Activated T-cell treated with anti-CD3 and anti-CD28 coated beads for 48 hours (primary cell): Measurements from ENCODE around the gene DBX1.

Experiments
- DNase-seq: peaks from one replicate; pipeline ENCODE4 v3.0.0-alpha.2; 2020; ENCODE audit warnings: low read depth

Gene DBX1

DNA sequence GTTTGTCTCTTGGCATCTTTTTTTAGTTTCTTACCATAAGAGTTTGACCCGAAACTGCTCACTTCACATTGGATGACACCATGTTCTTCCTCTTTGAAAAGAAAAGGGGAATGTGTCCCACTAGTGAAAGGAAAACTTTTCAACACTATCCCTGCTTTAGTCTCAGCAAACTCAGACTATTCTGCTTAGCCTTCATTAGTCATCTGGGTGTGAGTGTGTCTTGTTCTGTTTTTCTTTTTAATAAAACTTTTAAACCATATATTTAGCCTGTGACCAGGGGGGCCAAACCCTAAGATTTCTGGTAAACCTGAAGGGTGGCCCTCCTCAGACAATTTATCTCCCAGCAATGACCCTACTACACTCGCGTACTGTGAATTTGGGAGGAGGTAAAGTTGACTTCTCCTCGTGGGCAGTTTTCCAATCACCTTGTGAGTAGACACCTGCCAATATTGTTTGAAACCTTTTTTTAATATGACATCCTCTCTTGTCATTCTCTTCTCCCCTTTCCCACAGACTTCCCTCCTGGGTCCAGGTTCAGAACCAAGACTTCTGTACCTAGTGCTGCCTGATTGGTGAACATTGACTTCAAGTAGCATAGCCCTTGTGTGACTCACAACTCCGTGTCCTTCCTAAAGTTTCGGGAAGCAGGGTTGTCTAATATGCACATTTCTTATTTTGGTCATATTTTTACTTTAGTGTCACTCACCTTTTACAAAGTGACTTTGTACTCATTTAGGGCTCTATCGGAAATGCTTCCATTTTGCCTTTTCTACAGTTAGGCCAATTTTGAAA is 39.9 kb downstream of the DBX1 start:
- no peak for DNase-seq

GRCh38 chr11:20119315-20119714 is 41.0 kb downstream of the DBX1 start:
- DNase-seq: no peak

DNA sequence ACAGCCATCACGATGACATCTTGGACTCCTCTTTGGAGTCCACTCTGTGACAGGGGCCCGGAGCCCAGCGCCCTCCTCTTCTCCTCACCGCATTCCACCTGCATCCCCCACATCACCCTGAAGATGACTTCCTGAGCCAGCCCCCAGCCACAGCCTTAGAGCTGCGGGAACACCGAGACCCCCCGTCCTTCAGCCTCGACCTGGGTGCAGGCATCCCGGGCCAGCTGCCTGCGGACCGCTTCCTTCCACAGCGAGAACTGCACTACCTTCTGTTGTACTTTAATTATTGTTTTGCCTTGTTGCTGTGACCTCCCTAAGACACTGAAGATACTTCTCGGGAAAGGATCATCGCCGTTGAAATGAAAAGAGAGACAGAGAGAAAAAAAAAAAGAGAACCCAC is 42.1 kb downstream of the DBX1 start:
- no peak for DNase-seq

- DNase-seq: no peak
Observed at GRCh38 chr11:20117291-20117690, 43.0 kb downstream of the DBX1 start.

GRCh38 chr11:20116825-20117224 is 43.5 kb downstream of the DBX1 start:
- DNase-seq: no peak

- no peak for DNase-seq
Observed at GRCh38 chr11:20114588-20114987, 45.7 kb downstream of the DBX1 start.

- DNase-seq: no peak
Observed at GRCh38 chr11:20113149-20113438, 47.2 kb downstream of the DBX1 start.

DNA sequence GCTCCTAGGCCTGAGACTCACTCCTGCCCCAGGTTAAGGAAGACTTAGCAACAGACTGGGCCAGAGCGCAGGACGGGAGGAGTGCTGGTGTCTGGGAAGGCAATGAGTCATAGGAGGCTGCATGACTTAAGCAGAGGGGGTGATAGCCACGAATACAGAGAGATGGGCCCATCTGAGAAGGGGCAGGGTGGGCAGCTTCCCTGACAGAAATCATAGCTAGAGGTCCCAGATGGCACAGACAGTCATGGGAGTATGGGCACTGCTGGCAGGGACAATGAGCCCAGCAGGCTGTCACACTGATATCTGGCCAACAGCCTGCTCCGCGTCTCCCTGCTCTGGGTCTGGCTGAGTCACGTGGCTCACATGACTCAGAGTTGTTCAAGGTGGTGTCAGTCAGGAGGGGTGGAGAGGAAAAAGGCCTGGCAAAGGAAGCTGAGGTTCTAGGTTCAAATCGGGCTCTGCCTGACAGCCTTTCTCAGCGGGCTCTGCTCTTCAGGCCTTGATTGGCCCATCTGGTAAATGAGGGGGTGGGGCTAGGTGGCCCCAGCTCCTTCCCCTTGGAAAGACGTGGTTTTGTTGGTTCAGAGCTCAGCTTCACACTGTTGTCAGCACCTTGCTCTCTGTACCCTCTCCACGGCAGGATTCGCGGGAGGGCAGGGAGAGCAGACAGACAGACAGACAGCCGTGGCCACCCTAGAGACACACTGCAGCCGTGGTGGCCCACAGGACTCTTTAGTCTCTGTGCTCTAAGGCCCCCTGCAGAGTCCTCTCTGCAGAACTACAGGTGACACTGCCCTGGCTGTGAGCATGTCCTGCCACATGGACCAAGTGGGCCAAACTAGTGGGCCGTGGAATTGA is 47.8 kb downstream of the DBX1 start:
- DNase-seq: no peak

- DNase-seq: no peak
Observed at GRCh38 chr11:20111871-20112270, 48.4 kb downstream of the DBX1 start.

GRCh38 chr11:20110908-20111669 is 49.2 kb downstream of the DBX1 start:
- DNase-seq: peak; percentile 26

- no peak for DNase-seq
Observed at GRCh38 chr11:20109731-20110445, 50.4 kb downstream of the DBX1 start.
